WI38 (cell line): Measurements from ENCODE around the gene DNAJC5.

Experiments
- H3K4me3 ChIP-seq: 2 replicates; pipeline ENCODE4 v1.5.1; 2011; ENCODE audit warnings: low read depth, mild to moderate bottlenecking, control low read depth, low read length
- TF ChIP-seq, protein P1 (sequence below): IDR thresholded peaks from 2 replicates; pipeline ENCODE4 v1.5.1; 2012; ENCODE audit warnings: low read depth, mild to moderate bottlenecking, control low read depth, low read length

DNAJC5 gene

GRCh38 chr20:63897978-63898561, 3.1 kb downstream of the DNAJC5 start:
- H3K4me3 ChIP-seq, result no peak overlapping the region
- TF ChIP-seq, protein P1, sequence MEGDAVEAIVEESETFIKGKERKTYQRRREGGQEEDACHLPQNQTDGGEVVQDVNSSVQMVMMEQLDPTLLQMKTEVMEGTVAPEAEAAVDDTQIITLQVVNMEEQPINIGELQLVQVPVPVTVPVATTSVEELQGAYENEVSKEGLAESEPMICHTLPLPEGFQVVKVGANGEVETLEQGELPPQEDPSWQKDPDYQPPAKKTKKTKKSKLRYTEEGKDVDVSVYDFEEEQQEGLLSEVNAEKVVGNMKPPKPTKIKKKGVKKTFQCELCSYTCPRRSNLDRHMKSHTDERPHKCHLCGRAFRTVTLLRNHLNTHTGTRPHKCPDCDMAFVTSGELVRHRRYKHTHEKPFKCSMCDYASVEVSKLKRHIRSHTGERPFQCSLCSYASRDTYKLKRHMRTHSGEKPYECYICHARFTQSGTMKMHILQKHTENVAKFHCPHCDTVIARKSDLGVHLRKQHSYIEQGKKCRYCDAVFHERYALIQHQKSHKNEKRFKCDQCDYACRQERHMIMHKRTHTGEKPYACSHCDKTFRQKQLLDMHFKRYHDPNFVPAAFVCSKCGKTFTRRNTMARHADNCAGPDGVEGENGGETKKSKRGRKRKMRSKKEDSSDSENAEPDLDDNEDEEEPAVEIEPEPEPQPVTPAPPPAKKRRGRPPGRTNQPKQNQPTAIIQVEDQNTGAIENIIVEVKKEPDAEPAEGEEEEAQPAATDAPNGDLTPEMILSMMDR, result no peak

DNA sequence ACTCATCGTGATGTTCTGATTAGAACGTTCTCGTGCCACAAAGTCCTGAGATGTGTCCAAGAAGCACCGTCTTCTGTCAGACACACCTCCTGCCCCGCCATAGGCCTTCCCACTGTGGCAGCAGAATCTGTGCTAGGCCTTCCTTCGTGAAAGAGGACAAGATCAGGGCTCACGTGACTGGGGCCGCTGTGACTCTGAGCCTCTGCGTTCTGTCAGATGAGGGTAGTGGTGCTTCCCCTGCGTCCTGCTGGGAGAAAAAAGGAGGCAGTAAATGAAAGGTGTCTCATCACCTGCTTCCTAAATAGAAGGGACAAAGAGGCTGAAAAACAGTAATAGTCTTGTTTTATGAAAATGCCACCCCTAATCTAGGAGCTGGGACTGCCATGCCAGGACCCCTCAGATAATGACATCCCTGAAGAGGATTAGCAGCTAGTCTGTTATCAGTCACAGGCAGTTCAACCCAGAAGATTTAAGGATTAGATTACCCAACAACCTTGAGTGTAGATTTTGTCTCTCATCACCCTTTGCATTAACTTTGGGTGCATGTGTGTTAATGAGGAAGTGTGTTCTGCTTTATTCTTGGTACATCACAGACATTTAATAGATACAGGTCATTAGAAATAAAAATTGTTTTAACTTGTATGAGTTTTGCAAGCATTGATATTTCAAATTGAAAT, 4.1 kb downstream of the DNAJC5 start:
- no peak overlapping the region for H3K4me3 ChIP-seq
- TF ChIP-seq, protein P1, result no peak

- H3K4me3 ChIP-seq, result no peak overlapping the region
- TF ChIP-seq, protein P1, result no peak
These were observed 5.5 kb downstream of the DNAJC5 start for GRCh38 chr20:63900413-63900812.

DNA sequence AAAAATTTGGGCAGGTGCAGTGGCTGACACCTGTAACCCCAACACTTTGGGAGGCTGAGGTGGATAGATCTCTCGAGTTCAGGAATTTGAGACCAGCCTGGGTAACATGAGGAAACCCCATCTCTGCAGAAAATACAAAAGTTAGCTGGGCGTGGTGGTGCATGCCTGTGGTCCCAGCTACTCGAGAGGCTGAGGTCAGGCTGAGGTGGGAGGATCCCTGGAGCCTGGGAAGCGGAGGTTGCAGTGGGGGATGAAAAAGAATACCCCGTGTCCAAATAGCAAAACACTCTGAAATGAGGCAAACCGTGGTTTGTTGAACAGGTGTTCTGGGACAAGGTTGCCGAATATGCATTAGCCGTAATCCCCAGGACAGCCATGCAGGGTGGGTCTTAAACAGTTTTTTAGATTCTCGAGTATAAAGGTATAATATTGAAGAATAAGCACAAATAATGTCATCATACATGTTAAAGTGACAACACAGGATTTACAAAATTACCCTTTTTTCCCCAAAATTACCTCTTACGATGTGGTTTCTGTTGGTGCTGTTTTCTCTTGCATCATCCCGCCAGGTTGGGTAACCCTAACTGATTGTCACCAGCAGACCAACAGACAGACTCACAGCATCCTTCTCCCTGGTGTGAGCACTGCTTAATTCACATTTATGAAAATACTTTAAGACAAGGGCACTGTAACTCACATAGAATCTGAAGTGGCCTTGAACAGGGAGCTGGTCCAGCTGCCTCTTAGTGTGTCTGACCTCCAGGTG, 9.1 kb downstream of the DNAJC5 start:
- TF ChIP-seq, protein P1, result no peak

GRCh38 chr20:63908008-63908682, 13.2 kb downstream of the DNAJC5 start:
- TF ChIP-seq, protein P1, result no peak
- no peak overlapping the region for H3K4me3 ChIP-seq

More for the DNA sequence above, 9.1 kb downstream of the DNAJC5 start:
- H3K4me3 ChIP-seq, result no peak overlapping the region

DNA sequence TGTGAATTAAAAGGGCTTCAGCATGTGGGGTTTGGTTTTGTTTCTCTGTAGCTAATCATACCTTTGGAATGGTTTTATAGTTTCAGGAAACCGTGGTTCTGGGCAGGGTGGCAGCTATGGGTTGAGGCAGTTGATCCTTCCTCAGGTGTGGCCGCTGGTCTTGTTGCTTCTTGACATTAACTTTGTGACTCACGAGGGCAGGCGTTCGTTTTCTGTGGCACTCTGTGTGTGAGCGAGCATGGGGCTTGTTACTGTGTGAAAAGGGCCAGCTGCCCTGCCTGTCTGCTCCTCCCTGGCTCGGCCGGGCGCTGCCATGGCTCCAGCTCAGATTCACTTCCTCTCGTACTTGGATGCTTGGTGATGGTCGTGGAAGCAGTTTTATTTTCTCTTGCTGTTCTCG, 16.2 kb downstream of the DNAJC5 start:
- no peak overlapping the region for H3K4me3 ChIP-seq
- TF ChIP-seq, protein P1, result no peak

DNA sequence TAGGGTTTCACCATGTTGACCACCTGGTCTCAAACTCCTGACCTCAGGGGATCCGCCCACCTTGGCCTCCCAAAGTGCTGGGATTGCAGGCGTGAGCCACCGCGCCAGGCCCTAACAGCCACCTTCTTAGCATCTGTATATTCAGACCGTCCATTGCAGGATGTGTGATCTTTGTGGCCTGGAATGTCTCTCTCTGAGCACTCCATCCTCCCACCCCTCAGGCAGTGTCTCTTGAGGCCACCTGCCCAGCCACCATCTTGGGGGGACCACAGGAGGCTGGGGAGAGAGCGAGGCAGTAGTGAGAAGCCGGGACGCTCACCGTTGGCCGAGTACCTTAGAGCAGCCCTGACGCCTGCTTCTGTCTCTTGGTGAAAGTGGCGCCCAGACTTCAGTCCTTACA, 18.8 kb downstream of the DNAJC5 start:
- no peak overlapping the region for H3K4me3 ChIP-seq
- TF ChIP-seq, protein P1, result no peak
